GM18511 (cell line): ENCODE results near the gene E4F1.
"Not testable (repeated sequence)": the region's sequence is repeated elsewhere in the genome, so short reads cannot be mapped to it uniquely, and the experiment has no call there.

ENCODE experiments used
- ATAC-seq: cut with Tn5 transposase; IDR thresholded peaks from one replicate; pipeline ENCODE4 v1.9.1; 2021; ENCODE audit warnings: mild to moderate bottlenecking, moderate library complexity; ENCODE audit not compliant: unreplicated experiment

Gene E4F1

DNA sequence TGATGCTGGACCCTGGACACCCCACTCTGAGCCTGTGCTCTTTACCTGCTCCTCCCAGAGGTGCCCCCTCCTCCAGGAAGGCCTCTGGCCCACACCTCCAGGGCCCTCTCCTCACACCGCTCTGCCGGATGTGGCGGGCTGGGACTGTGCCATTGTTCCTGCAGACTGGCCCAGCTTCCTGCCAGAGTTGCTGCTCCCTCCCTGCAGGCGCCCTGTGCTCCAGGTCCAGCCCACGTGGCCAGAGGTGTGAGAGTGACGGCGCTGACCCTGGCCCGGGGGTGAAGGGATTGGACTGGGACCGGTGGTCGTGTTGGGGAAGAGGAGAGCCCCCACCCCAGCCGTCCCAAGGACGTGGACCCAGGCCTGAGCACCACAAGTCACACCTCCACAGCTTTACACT, 5.7 kb downstream of the E4F1 start:
- no peak for ATAC-seq

DNA sequence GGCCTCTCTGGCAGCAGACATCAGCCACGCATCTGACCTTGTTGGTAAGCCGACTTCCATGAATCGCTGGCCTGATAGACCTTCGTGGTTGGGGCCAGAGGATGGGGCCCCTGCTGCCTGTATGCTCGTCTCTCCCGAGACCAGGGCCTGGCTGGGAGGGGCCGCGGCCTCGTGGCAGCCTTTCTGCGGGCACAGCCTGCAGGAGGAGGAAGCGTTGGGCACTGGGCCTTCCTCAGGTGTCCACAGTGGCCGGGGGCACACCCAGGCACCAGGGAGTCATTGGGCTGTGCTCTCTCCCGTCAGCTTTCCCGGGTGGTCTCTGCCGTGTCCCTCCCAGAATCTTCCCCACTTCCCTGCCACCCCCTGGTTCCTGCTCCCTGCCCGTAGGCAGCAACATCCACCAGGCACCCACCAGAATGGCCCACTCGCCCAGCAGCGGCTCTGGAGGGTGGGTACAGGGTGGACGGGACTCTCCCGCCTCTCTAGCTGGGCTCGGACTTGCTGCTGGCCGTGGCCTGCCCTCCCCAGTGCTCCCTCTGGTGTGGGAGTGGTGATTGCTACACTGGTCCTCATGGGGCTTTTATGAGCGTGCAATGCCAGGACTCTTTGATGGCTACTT, 6.3 kb downstream of the E4F1 start:
- ATAC-seq = no peak

DNA sequence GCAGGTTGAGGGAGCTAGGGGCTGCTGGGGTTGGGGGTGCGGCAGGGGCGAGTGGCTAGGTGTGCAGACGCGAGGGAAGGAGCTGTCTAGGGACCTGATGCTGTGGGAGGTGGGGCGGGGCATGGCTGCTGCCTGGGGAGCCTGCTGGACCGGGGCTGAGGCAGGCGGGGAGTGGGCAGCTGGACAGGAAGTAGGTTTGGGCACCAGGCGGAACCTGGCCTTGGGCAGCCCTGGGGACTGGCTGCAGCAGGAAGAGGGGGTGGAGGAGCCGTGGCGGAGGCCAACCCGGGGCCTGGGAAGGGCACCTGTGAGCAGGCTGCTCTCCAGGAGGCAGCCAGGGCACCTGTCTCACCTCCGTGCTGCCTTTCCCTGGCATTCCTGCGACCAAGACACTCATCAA, 7.0 kb downstream of the E4F1 start:
- no peak for ATAC-seq

GRCh38 chr16:2231016-2231931, 7.9 kb downstream of the E4F1 start:
- ATAC-seq = no peak

GRCh38 chr16:2232094-2232990, 9.0 kb downstream of the E4F1 start:
- ATAC-seq = no peak

GRCh38 chr16:2233046-2233775, 9.8 kb downstream of the E4F1 start:
- no peak for ATAC-seq

GRCh38 chr16:2233872-2234812, 10.8 kb downstream of the E4F1 start:
- ATAC-seq = no peak

DNA sequence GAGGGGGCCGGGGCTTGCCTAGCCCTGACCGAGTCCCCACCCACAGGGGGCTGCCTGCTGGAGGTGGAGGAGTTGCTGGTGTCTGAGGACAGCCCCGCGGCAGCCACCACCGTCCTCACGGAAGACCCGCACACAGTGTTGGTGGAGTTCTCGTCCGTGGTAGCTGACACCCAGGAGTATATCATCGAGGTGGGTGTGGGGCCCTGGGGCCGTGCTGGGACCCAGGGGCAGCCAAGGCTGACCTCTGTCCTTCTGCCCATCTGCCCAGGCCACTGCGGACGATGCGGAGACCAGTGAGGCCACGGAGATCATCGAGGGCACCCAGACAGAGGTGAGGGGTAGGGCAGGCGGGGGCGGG, 11.4 kb downstream of the E4F1 start:
- no peak for ATAC-seq

DNA sequence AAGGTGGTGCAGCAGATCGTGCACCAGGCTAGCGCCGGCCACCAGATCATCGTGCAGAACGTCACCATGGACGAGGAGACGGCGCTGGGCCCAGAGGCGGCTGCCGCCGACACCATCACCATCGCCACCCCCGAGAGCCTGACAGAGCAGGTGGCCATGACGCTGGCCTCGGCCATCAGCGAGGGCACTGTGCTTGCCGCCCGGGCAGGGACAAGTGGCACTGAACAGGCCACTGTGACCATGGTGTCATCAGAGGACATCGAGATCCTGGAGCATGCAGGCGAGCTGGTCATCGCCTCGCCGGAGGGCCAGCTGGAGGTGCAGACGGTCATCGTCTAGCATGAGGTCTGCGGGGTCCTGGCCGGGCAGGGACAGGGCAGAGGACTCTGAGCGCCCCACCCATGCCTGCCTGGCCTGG, 11.9 kb downstream of the E4F1 start:
- no peak for ATAC-seq

DNA sequence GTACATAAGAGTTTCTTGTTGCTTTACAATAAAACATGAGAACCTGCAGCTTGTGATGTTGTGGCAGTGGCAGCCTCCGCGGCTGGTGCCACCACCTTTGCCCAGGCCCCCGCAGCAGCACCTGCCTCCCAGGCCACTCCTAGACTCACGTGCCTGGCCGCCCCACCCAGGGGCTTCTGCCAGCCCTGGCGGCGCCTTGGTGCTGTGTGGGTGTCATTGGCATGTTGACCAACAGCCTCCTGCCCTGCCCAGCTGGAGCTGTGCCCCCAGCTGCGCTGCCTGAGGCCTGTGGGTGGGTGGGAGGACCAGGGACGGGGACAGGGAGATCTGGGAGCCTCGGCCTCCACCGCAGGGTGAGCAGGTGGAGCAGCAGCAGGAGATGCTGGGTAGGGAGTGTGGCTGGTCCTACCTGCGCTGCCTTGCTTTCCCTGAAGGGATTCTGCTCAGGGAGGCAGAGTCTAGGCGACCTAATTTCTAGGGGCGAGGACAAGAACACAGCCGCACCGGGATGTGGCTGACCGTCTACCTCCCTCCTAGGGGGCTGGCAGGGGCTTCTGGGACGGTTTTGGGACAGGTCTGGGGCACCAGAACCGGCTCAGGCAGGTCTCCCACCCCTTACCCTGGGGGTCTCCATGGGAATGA, 12.4 kb downstream of the E4F1 start:
- no peak for ATAC-seq

DNA sequence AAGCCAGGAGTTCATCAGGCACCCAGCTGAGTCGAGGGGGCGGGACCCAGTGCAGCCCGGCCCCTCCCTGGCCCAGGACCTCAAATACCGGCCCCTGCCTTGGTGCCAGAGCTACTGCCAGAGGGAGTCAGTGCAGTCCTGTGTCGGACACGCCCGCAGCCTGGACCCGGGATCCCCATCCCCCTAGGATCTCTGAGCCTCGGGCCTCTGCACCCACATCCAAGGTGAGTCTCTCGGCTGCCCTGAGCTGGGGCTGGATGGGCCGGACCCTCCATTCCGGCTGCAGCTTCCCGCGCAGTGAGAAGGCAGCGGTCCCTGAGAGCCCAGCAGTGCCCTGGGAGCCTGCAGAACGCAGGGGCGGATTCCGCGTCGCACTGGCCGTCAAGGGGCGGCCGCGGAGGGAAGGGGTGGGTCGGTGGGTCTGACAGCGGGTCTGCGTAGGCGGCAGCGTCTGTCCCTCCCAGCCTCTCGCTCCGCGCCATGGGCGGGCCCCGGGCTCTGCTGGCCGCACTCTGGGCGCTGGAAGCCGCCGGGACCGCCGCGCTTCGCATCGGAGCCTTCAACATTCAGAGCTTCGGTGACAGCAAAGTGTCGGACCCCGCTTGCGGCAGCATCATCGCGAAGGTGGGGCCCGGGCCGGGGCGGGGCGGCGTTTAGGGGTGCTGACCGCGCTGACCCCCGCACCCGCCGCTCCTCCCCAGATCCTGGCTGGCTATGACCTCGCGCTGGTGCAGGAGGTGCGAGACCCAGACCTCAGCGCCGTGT, 13.1 kb downstream of the E4F1 start, which contains the start of gene DNASE1L2:
DNASE1L2 (plus strand) TSS at position 108 of the 765 bp plus-strand sequence; CDS start at position 481, 373 bp downstream.
- no peak for ATAC-seq

- no peak for ATAC-seq
Observed at GRCh38 chr16:2237102-2237482, 13.7 kb downstream of the E4F1 start.

DNA sequence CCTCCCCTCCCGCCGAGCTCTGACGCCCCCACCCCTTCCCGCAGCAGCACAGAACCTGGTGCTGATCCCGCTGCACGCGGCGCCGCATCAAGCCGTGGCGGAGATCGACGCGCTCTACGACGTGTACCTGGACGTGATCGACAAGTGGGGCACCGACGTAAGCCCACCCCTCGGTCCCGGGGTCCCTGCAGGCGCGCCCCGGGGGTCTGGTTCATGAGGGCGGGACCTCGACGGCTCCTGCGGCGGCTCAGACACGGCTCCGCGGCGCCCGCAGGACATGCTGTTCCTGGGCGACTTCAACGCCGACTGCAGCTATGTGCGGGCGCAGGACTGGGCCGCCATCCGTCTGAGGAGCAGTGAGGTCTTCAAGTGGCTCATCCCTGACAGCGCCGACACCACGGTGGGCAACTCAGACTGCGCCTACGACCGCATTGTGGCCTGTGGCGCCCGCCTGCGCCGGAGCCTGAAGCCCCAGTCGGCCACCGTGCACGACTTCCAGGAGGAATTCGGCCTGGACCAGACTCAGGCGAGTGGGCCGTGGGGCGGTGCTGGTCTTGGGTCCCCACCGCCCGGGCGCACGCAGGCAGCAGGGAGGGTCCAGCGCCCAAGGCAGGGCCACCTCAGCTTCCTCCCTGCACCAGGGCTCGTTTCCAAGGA, 14.2 kb downstream of the E4F1 start:
- ATAC-seq = no peak

- ATAC-seq = no peak
Observed at GRCh38 chr16:2238150-2238837, 14.9 kb downstream of the E4F1 start.

DNA sequence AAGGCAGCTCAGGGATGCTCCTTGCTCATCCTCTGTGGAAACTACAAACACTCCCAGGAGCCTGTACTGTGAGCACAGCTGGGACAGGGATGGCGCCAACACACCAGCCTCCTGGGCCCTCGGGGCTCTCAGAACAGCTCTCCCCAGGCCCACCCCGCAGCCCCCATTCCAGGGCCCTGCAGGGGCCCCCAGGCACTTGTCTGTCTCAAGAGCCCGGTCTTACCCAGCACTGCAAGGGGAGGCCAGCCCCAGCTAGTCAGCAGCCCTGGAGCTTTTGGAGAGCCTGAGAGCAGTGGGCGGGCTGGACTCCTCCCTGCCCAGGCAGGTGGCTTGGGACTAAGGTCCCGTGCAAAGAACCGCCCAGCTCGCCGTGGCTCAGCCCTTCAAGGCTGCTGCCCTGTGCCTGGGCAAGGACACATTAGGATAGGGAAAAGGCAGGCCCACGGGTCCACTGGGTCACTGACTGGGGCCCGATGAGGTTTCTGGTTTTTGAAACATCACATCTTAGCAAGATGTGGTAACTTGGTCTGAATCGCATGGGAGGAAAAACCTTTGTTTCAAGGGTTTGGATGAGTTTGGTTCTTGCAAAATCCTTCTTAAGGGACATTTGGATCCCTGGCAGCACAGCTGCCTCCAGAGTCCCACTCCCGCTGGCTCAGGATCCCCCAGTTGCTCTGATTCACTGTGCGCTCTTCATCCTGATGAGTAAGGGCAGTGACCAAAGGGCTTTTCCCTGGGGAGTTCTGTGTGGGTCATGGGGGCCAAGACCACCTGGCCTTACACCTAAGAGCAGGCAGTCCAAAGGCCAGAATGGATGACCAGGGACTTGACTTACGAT, 15.7 kb downstream of the E4F1 start:
- ATAC-seq = no peak

GRCh38 chr16:2240331-2240730, 16.9 kb downstream of the E4F1 start:
- not testable (repeated sequence) for ATAC-seq
